ENCODE measurements around the gene TP63.

TP63 gene

GRCh38 chr3:189827108-189827507 lies 195.9 kb downstream of the TP63 start:
- no peak for DNase-seq

DNA sequence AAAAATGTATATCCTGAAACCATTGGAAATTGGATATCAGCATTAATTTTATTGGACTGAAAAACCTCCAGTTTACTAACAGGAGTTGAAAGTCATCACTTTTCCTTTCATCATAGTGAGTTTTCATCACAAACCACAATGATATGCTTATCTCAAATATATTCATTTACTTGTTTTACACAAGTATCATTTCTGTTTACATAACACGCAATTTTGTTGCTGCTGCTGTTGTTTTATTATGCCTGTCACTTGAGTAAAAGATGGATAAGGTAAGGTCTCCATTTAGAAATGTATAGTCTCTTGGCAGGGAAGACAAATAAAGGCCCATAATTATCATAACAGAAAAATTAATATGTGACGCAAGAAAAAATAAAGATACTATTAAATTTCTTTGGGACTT lies 199.2 kb downstream of the TP63 start:
- no peak for DNase-seq

DNA sequence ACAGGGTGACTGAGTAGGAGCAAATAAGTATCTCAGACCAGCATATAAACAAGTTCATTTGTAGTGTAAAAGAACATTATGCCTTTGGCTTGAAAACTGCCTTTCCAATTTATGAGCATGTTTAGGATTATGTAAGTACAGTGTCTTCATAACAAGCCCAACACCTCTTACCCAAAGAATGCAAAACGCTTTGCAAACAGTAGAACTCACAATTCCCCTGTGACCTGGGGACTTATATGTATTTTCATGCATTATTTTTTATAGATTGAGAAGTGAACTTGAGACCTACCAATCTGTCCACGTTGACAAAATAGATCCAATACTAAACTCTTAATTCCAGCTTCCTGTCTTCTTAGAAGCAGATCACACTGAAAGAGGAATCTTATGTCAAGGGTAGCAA lies 202.1 kb downstream of the TP63 start:
- DNase-seq, result no peak

- DNase-seq, result no peak
These were observed 202.8 kb downstream of the TP63 start for GRCh38 chr3:189833996-189834395.

GRCh38 chr3:189834462-189834861 lies 203.3 kb downstream of the TP63 start:
- no peak for DNase-seq

DNA sequence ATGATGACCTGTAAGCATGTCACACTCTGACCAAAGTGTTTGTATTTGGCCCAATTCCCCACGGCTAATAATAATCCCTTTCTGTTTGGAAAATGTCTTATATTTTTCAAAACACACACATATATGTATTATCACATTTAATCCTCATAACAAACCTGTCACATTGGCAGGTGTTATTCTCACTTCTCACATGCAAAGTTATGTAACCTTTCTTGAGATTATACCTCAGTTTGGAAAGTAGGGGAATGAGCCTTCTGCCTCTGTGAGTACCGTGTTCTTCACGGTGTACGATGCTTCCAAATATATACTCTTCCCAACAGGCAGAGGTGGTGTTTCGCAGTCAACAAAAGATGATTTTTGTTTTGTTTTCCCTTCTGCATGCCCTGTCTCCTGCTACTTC lies 205.6 kb downstream of the TP63 start:
- DNase-seq, result no peak

DNA sequence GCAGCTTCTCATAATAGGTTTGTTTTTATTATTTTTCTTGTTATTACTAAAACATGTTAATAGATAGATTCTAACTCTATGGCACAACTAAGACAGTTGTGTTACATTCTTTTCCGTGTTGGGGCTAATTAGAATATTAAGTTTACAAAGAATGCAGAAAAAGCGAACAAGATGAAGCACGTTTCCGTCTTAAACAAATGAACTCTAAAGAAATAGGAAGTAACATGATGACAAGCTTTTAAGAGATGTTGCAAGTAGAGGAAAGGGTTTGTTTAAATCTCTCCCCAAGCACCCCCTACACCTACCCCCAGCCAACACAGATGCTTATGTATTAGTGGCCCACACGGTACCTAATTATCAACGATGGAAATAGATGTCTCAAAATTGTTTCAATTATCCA lies 207.1 kb downstream of the TP63 start:
- no peak for DNase-seq

- no peak for DNase-seq
These were observed 208.4 kb downstream of the TP63 start for GRCh38 chr3:189839576-189839975.

GRCh38 chr3:189841473-189842205 lies 210.4 kb downstream of the TP63 start:
- DNase-seq, result no peak

DNA sequence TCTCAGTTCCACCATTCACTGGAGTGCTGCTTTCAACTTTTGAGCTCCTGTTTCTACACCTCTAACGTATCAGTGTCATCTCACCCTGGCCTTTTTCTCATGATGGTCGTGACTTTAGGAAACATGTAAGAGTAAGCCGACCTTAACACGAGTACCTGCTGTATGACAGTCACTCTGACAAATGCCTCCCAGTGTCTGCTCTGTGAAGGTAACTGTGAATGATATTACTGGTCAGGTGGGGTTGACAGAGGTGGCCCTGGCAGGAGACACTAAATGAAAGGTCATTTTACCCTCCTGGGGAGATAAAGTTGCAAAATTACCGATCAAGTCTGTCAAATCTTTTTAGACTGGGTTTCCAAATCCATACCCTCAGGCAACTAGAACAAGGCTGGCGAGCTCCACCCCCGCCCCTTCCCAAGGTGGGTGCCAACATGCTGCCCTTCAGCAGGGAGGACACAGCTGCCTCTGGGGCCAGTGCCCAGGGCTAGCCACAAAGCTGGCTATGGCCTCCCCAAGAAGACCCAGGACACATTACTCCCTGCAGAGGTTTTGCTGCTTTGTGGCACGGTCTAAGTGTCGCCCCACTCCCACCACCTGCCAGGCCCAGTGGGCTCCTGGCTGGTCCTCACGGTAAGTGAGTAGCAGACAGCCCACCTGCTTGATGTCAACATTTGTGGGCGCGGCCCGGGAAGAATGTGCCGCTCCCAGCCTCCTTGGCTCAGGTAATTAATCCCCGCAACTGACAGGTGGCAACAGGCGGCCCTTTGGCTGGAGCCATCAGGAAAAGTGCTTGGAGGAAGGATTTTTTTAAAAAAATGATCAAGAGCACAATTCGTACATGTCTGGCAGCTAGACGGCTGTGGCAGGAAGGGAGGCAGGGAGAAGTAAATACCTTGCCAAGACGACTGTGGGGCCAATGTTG lies 211.8 kb downstream of the TP63 start:
- DNase-seq, result no peak

DNA sequence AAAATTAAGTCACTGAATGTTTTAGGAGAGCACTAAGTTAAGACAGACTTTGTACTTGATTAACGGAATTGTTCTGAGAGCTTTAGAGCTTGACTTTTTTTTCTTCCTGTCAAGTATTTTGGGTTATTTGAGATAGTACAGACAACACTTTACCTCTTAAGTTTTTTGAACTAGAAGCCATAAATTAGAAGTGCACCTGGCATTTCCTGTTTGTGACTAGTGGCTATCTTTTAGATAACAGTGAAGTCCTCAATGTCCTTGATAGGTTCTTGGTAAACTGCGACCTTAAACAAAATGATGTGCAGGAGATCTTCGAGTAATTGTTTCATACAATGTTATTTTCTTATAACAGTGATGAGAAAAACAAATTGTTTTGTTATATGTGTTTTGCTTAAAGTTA lies 213.9 kb downstream of the TP63 start:
- DNase-seq, result no peak

DNA sequence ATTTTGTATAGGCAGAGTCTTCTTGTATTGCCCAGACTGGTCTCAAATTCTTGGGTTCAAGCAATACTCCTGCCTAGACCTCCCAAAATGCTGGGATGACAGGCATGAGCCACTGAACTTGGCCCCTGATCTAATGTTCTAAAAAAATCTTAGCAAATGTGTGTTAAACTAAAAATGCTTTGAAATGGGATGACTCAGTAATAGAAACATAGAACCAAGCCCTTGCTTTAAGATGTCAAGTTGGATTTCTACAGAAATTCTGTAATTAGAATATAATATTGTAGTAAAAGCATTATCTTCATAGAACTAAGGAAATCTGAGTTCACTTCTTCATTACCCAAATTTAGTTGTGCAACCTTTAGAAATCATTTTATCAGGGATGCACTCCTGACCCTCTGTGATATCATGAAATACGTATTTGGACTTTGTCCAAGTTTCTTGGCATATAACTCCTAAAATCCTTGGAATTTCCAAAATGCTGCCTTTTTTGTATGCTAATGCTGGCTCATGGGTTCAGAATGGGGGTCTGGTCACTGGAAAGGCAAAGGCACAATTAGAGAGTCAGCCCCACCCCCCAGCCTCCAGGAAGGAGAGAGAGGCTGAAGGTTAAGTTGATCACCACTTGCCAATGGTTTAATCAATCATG lies 217.3 kb downstream of the TP63 start:
- DNase-seq, result no peak

- no peak for DNase-seq
These were observed 218.1 kb downstream of the TP63 start for GRCh38 chr3:189849262-189849661.

GRCh38 chr3:189851682-189852081 lies 220.5 kb downstream of the TP63 start:
- no peak for DNase-seq

DNA sequence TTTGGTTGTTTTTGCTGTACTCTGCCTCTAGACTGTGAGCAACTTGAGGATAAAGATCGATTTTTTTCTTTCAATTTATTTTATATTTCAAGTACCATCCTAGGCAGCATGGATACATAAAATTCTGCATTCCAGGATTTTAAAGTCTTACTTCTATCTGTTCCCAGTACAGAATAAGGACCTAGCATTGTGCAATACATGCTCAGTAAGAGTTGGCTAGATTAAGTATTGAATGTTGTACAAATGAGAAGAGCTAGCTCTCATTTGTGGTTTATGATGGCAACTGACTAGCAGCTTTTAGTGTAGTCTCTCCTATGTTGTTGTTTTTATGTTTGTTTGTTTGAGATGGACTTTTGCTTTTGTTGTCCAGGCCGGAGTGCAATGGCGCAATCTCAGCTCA lies 222.7 kb downstream of the TP63 start:
- no peak for DNase-seq

DNA sequence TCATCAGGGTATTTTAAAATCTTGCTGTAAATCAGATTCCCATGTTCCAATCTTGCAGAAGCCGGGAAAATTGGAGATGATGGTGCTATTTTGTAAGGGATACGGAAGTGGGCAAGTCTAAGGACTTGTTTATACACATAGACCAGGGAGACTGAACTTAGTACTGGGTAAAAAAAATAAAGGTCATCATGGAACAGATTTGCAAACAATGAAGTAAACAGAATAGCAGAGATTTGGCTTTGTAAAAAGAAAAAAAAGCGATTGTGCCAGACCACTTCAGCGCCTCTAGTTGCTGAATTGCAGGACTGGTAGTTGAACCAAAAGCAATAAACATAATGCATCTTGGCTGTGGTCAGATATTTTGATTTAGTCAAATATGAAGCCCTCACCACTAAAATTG lies 229.1 kb downstream of the TP63 start:
- DNase-seq, result no peak

GRCh38 chr3:189862385-189862998 lies 231.3 kb downstream of the TP63 start:
- no peak for DNase-seq

- DNase-seq, result no peak
These were observed 231.8 kb downstream of the TP63 start for GRCh38 chr3:189863031-189863430.

- no peak for DNase-seq
These were observed 236.9 kb downstream of the TP63 start for GRCh38 chr3:189868061-189868460.

- DNase-seq, result no peak
These were observed 238.0 kb downstream of the TP63 start for GRCh38 chr3:189869165-189869564.

DNA sequence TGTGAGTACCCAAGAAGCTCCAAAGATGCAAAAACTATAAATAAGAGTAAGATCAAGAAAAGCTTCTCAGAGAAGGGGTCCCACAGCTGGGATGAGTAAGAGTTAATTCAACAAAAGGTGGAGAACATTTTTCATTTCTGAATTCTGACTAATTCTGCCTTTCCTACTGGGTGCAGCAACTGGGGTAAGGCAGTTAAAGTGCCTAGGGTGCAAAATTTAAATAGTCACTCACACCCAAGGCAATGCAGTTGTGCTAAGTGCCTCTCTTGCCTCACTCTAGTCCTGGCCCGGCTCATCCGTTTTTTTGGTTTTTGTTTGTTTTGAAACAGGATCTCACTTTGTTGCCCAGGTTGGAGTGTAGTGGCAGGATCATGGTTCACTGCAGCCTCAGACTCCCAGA lies 240.2 kb downstream of the TP63 start:
- DNase-seq, result no peak

DNA sequence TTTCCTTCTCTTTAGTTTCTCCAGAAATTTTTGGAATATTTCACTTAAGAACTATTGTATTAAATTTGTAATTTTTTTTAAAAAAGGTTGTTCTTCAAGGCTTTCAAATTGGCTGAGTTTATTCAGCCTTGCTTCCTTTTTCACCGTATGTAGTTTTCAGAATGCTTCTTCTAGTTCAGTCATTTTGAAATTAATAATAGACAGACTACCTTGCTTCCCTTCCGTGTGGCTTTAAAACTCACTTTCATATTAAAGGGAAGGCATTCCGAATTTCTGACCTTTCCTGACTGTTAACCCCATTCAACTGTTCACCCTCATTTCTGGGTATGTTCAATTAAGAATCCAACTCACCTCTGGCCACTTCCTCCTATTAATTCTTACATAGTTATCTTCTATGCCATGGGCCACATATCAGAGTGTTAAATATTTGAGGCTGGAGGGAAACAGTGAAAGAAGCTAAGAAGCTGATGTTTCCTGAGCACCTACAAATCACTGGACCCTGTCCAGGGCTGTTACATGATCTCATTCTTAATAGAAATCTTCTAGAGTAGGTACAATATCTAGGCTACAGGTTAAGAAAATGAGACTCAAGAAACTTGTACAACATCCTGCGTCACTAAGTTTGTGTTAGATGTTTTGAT lies 252.0 kb downstream of the TP63 start:
- no peak for DNase-seq

DNA sequence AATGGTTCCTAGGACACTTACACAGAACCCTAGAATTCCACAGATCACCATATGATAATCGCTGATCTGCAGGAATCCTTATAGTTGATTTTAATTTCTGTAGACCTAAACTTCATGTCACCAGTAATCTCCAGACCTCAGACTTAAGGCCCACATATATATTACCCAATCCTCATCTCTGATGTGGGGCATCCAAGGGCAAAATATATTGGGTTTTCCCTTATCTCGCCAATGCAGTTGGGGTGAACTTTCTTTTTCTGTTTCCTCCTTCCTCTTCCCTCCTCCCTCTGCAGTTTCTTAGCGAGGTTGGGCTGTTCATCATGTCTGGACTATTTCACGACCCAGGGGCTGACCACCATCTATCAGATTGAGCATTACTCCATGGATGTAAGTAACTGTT lies 259.3 kb downstream of the TP63 start:
- no peak for DNase-seq

Measured in stimulated activated naive CD4-positive, alpha-beta T cell treated with Interleukin-2 at 50 U/mL for 16 hours (primary cell).